Stimulated activated CD4-positive, alpha-beta T cell treated with anti-CD3 and anti-CD28 coated beads, Interleukin-1b, Interleukin-23, amount 100 ng/mL, for 4 hours (primary cell): ENCODE results near the gene CDH22.
A peak's percentile ranks its signal among the peaks of the same experiment; 100 is the strongest.

Source experiments
- DNase-seq, 2 donors: peaks; one replicate each; pipeline ENCODE4 v3.0.0-alpha.2; 2020; ENCODE audit warnings: low read depth in 2 of 2

CDH22 gene

GRCh38 chr20:46308258-46309157 is at the start of gene CDH22:
CDH22 (minus strand) TSS chr20:46308498; CDS start chr20:46251294, 57,204 bp downstream.
- peak; percentile 19 to 22 for DNase-seq

- no peak for DNase-seq
Measured at GRCh38 chr20:46357030-46357514, 48.8 kb upstream of the CDH22 start.

DNA sequence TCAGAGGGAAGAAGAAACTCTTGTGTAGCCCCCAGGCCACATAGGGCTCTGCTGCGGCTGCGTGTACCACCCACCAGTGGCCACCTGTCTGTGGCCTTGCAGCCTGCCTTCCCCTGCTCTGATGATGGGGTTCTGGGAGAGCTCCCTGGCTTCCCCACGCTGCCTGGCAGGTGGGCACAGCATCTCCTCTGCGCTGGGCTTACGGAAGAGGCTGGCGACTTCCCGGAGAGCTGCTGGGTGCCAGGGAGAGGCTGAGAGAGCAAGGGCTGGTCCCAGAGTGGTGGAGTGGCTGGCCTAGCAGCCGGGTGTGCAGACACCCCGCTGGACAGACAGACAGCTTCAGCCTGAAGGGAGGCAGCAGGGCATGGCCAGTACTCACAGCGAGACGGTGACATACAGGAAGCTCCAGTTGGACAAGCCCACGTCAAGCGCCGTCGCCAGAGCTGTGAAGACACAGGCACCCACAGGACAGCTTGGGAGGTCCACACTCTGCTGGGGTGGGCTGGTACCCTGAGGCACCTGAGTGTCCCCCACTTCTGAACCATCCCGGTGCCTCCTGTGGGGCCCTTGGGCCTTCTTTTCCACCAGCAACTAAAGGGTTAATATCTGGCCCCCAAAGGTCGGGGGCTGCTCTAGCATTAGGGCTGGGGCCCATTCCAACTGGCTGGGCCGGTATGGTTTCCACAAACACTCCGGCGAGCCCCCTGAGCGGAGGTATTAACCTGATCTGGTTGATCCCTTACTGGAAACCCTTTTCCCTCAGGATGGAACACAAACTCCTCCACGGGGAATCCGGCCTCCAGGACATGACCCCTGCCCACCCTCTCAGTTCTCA is 48.1 kb upstream of the CDH22 start:
- no peak for DNase-seq

- DNase-seq = no peak
Measured at GRCh38 chr20:46355778-46356177, 47.5 kb upstream of the CDH22 start.

DNA sequence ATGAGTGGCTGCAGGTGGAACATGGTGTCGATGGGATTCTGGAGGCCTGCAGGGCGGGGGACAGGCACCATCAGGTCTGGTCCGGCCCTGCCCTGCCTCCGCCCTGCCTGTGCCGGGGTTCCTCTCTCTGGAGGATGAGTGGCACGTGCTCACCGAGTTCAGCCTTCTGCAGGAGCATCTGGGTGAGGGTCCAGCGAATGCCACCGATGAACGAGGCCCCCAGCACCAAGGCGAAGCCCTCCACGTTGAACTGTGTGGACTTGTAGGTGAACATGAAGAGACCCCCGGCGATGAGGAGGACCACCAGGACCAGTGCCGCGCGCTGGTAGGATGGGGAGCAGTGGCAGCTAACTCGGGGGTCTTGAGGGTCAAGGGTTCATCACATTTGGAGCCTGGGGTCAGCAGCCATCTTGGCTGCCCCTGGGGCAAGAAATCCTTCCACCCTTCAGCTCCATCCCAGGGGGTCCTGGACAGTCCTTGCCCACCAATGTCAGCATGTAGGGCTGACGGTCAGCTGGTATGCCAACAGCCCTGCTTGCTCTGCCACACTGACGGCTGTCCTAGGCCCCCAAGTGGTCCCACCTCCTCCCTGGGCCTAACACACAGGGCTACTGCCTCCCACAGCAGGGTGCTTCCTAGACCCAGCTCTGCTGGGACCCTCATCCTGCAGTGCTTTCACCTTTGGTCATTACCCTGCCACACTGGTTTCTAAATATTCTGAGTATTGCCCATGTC is 46.8 kb upstream of the CDH22 start:
- DNase-seq = no peak

- DNase-seq = no peak
Measured at GRCh38 chr20:46354207-46354555, 45.9 kb upstream of the CDH22 start.

DNA sequence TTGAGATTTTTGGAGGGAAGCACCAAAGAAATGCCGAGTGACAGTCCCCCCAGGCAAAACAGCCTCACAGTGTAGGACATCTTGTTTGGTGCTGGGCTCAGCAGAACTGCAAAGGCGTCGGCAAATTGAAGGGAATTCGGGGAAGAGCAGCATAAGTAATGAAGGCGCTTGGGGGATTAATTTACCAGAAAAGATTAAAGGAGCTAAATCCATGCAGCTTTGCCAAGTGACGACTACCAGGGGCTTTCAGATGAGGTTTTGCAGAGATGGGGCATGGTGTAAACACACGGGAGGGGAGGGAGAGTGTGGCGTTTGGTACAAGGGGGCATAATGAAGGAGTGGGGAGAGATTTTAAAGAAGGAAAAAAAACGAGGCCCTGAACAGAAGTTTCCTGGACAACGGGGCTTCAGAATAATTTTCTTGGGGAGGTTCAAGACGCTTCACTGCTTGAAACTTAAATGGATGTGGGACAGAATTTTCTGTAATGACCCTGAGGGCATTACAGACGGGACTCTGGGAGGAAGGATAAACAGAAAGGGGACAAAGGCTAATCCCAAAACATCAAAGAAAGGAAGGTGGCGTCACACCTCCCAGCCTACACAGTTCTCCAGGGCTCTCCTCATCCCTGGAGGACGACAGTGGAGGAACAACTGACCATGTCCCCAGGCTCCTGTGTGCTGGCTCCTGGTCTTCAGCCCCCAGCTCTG is 45.4 kb upstream of the CDH22 start:
- no peak for DNase-seq

- no peak for DNase-seq
Measured at GRCh38 chr20:46352370-46352938, 44.2 kb upstream of the CDH22 start.

DNA sequence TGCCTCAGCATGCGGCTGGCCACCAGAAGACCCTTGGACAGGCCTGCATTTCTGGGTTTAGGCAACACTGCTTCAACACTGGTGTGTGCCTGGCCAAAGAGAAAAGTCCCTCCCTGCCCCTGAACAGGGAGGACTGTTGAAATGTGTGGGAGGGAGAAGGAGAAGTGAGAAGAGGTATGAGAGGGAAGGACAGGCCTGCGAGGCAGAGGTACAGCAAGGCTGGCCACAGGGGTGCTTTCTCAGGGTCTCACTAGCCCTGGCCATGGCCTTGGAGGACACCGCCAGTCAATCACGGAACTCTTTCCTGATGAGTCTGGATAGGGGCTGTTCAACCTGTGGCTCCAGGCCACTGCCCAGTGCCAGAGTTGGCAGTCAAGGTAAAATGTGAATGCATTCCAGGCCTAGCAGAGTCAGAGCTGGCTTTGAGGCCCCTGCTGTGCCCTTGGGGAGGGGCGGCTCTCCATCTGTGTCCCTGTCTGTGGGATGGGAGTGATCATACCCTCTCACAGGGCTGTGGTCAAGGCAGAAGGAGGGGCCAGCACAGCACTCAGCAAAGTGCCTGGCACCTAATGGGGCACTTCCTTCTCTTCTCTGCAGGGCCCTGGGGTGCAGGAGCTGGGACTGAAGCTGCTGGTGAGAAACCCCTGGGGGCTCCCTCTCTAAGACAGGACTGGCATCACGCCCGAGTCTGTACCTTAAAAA is 43.2 kb upstream of the CDH22 start:
- DNase-seq = no peak

DNA sequence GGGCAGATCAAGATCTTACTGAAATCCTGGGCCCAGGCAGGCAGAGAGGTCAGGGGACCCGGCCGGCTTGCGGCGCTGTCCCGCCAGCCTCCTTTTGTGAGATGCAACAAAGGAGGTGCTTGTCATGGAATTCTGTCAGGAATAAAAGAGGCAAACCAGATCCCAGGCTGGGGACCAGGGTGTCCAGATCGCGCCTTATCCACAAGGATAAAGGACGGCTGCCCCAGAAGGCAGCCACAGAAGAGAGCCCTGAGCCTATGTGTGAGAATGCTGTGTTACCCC is 42.6 kb upstream of the CDH22 start:
- DNase-seq = no peak

- no peak for DNase-seq
Measured at GRCh38 chr20:46350201-46350985, 42.1 kb upstream of the CDH22 start.

DNA sequence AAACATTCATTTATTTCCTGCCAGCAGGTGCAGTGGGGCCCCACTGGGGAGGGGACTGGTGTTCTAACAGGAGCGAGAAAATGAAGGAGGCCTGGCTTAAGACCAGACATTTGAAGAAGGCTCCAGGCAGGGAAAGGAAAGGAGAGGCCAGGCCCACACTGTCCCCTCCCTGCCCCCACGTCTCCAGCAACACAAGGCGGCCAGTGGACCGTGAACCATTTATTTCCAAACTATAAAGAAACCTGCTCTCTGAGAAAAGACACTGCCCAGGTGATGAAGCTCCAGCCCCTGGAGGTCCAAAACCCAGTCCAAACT is 41.4 kb upstream of the CDH22 start:
- no peak for DNase-seq

- DNase-seq = peak; percentile 28 to 37
Measured at GRCh38 chr20:46349035-46349741, 40.9 kb upstream of the CDH22 start.

DNA sequence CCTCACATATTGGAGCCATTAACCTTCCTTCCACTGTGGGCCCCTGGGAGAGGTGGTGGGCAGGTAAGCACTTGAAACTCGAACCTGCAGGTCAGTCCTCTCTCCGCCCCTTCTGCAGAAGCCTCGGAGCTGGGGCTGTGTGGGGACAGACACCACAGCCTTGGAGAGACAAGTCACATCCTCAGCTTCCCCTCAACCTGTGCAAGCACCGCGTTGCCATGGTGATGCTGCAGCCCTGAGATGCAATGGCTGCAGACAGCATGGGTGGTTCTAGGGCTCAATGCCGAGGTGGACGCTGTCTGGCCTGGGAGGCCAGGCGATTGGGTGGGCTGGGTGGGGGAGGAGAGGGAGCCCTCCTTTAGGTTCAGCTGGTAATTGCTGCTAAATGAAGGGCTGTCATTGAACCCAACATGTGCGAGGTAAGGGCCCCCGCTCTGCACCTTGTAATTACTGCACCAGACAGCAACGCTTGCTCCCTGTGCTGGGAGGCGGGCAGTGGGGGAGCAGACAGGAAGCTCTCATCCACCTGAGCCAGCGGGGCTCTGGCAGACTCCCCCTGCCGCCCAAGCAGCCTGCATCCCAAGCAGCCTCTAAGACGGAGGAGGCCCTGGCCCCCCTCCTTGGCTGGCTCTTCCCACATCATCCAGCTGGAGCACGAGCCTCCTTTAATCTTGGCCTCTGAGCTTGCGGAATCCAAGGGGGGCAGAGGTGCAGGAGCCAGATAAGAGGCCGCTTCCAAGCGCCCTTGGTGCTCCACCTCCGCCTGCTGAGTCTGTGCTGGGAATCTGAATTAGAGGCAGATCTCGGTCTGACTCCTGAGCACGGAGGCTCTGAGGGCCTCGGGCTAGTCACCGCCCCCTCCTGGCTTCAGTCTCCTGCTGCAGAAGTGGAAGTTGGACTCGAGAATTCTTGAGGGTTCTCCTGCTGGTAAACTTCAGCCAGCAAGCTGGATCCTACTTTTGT is 39.8 kb upstream of the CDH22 start:
- no peak for DNase-seq

DNA sequence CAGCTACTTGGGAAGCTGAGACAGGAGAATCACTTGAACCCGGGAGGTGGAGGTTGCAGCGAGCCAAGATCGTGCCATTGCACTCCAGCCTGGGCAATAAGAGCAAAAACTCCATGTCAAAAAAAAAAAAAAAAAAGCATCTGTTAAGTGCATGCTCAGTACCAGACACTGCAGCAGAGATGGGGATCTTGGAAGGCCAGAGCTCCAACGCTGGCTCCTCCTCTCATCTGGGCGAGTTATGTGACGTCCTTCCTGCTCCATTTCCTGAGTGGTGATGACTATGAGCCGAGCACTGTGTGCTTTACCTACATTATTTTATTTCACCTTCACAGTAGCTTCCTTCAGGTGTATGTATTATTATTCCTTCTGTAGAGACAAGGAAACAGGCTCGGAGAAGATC is 38.5 kb upstream of the CDH22 start:
- DNase-seq = no peak

DNA sequence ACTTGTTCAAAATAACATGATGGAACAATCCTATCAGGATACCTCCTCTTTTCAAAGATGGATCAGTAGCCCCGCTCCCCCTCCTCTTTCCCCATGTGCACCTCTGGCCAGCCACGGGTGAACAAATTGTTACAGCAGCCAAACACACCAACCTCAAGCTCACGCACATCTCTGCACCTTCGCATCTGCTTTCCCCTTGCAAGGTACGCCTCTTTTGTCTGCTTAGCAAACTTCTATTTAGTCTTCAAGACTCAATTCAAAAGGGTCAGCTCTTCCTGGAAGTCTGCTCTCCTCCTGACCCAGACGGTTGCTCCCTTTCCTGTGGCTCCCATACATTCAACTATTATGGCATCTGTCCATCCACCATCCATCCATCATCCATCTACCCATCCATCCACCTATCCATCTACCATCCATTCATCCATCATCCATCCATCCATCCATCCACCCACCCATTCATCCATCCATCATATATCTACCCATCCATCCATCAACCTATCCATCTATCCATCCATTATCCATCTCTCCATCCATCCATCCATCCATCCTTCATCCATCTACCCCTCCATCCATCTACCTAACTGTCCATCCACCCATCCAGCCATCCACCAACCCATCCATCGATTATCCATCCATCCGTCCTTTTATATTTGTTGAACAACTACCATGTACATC is 36.3 kb upstream of the CDH22 start:
- DNase-seq = no peak

DNA sequence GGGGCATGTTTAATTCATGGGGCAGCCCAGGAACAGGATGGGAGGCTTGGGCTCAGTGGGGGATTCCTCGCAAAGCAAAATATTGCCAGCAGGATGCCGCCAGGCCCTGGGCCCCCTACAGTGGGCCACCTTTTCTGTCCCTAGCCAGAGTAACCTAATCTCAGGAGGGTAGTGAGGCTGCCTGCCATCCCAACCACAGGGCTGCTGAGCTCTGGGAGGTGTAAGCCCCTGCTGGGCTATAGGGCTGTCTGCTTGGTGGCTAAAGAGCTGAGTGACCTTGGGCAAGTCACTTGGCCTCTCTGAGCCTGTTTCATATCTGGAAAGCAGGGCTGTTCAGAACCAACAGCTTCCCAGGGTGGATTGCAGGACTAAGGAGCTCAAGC is 35.7 kb upstream of the CDH22 start:
- no peak for DNase-seq
